HG03575 (cell line): ENCODE results near the gene ANO8.

ENCODE experiments used
- ATAC-seq: cut with Tn5 transposase; IDR thresholded peaks from one replicate; pipeline ENCODE4 v1.9.1; 2021; ENCODE audit not compliant: unreplicated experiment, insufficient number of reproducible peaks, low FRiP score; ENCODE audit errors: extremely low read depth

The ANO8 gene

GRCh38 chr19:17331045-17331558, 3.6 kb downstream of the ANO8 start:
- ATAC-seq, result no peak

GRCh38 chr19:17330262-17331044, 4.2 kb downstream of the ANO8 start:
- no peak for ATAC-seq

GRCh38 chr19:17329366-17330261, 5.0 kb downstream of the ANO8 start:
- ATAC-seq, result no peak

- no peak for ATAC-seq
Measured at GRCh38 chr19:17328517-17329365, 5.9 kb downstream of the ANO8 start.

GRCh38 chr19:17327654-17328516, 6.8 kb downstream of the ANO8 start:
- no peak for ATAC-seq

GRCh38 chr19:17327068-17327653, 7.5 kb downstream of the ANO8 start:
- no peak for ATAC-seq

GRCh38 chr19:17326595-17326966, 8.1 kb downstream of the ANO8 start:
- ATAC-seq, result no peak

- no peak for ATAC-seq
Measured at GRCh38 chr19:17325881-17326594, 8.6 kb downstream of the ANO8 start.

- ATAC-seq, result no peak
Measured at GRCh38 chr19:17325133-17325532, 9.5 kb downstream of the ANO8 start.

GRCh38 chr19:17324357-17325114, 10.1 kb downstream of the ANO8 start:
- no peak for ATAC-seq

GRCh38 chr19:17323964-17324332, 10.7 kb downstream of the ANO8 start:
- ATAC-seq, result no peak

GRCh38 chr19:17323300-17323963, 11.2 kb downstream of the ANO8 start:
- no peak for ATAC-seq

GRCh38 chr19:17322854-17323253, 11.8 kb downstream of the ANO8 start:
- no peak for ATAC-seq

GRCh38 chr19:17321655-17322489, 12.8 kb downstream of the ANO8 start:
- no peak for ATAC-seq

GRCh38 chr19:17320435-17320834, 14.2 kb downstream of the ANO8 start:
- ATAC-seq, result no peak
